Right lobe of liver (tissue), 6 donors: Measurements from ENCODE around the gene HBD. TPM values are rescaled to one million over a fixed set of nuclear protein-coding genes. Genes with fewer than 3 reads are reported as not detected.

ENCODE experiments used
- ATAC-seq, 4 donors: fragments of 200-7000 bp; cut with Tn5 transposase; one replicate each; pipeline ENCODE4 v1.9.1; 2020; ENCODE audit warnings: mild to moderate bottlenecking in 4 of 4, moderate library complexity in 4 of 4
- DNase-seq, 3 donors: peaks; one replicate each; pipeline ENCODE4 v3.0.0-alpha.2; 2020
- H3K27ac ChIP-seq, 3 donors: fragments of 200-600 bp; one replicate each; pipeline ENCODE4 v1.8.0; 2022
- H3K27me3 ChIP-seq, 2 donors: fragments of 200-600 bp; one replicate each; pipeline ENCODE4 v1.8.0; 2022
- H3K36me3 ChIP-seq, 4 donors: fragments of 200-600 bp; sonication (generic) in 1 of 4; one replicate each; pipeline versions ENCODE4 v1.5.1 to v1.8.0; 2017 to 2022; ENCODE audit warnings: control low read depth in 1 of 4
- H3K4me1 ChIP-seq, 4 donors: fragments of 200-600 bp; sonication (generic) in 1 of 4; one replicate each; pipeline versions ENCODE4 v1.5.1 to v1.8.0; 2017 to 2022; ENCODE audit warnings: control low read depth in 1 of 4
- H3K4me3 ChIP-seq, 3 donors: fragments of 200-600 bp; one replicate each; pipeline ENCODE4 v1.8.0; 2022
- H3K9me3 ChIP-seq, 4 donors: fragments of 200-600 bp; sonication (generic) in 1 of 4; one replicate each; pipeline versions ENCODE4 v1.5.1 to v1.8.0; 2017 to 2022; ENCODE audit warnings: control low read depth in 1 of 4
- POLR2A ChIP-seq: fragments of 450-650 bp; IDR thresholded peaks from one replicate; pipeline ENCODE4 v1.6.1; 2017; ENCODE audit warnings: antibody characterized with exemption, mild to moderate bottlenecking
- WGBS: methylation state at CpG from one replicate; pipeline ENCODE4 v1.1.6; 2018; ENCODE audit warnings: low coverage, low lambda C conversion rate; ENCODE audit not compliant: insufficient coverage; ENCODE audit errors: missing lambda C conversion rate; 5-methylcytosine and 5-hydroxymethylcytosine counted together
- intact Hi-C, 2 donors: fragments of 100-400 bp; cut with DNase I; formaldehyde crosslinking; loops; one replicate each; pipeline versions ENCODE4 v1.11.2 to v1.14.1; 2022
- total RNA-seq, 6 experiments: library from RNA; depleted of rRNA in 2 of 6; stranded (reverse); fragments of >200 nt in 2 of 6; fragmentation: NEBNext Ultra II Directional in 3 of 6; extraction: Animal tissue kit (Norgen Biotek cat#: 25700) in 3 of 6; gene quantifications; one replicate each; pipeline versions ENCODE4 v1.1.0 to v1.2.4, GENCODE V29; 2016 to 2023
- TF ChIP-seq, protein P1 (sequence below), 4 donors: fragments of 200-600 bp in 3 of 4; fragments of 450-650 bp in 1 of 4; IDR thresholded peaks; one replicate each; pipeline versions ENCODE4 v1.5.1 to v1.8.0; 2016 to 2022; ENCODE audit warnings: antibody characterized with exemption in 4 of 4, mild to moderate bottlenecking in 2 of 4
- donor health status: DM: no; HTN: yes; CAD: no.
- donor health status: DM: no; HTN: no; CAD: no.
- donor health status: DM: no; HTN: no; CAD: no.
- donor health status: DM: no; HTN: yes; CAD: no.
- donor health status: DM: no; HTN: yes; CAD: no.

HBD gene
- total RNA-seq, 6 experiments from 2014 or later, result 4.1 to 29.5 (median 9.7) TPM; not detected in 3

DNA sequence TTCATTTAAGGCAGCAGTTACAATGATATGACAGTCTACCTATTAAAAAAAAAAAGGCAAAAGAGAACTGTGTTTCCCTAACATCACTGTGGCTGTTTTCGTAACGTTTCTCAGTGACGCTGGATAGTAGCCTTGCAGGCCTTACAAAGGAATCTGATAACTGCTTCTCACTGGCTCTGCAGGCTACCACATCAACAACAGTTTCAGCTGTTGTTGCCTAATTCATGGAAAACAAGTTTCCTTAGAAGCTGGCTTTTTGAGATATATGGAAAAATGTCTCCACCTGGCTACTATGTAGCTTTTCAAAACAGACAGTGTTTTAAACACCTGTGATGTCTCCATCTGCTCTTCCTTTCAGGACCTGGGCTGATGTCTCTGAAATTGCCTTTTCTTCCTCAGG, 37.6 kb downstream of the HBD start:
- no peak for ATAC-seq
- Histone ChIP-seq H3K4me1 (no peaks in the 10 kb centered on the region), H3K4me3 (no peak overlapping the region), H3K27me3 (no peaks in the 10 kb centered on the region), H3K36me3 (no peaks in the 10 kb centered on the region), H3K27ac (no peak overlapping the region), H3K9me3 (no peaks in the 10 kb centered on the region)
- intact Hi-C loops, result no loop called here
- TF ChIP-seq, protein P1, sequence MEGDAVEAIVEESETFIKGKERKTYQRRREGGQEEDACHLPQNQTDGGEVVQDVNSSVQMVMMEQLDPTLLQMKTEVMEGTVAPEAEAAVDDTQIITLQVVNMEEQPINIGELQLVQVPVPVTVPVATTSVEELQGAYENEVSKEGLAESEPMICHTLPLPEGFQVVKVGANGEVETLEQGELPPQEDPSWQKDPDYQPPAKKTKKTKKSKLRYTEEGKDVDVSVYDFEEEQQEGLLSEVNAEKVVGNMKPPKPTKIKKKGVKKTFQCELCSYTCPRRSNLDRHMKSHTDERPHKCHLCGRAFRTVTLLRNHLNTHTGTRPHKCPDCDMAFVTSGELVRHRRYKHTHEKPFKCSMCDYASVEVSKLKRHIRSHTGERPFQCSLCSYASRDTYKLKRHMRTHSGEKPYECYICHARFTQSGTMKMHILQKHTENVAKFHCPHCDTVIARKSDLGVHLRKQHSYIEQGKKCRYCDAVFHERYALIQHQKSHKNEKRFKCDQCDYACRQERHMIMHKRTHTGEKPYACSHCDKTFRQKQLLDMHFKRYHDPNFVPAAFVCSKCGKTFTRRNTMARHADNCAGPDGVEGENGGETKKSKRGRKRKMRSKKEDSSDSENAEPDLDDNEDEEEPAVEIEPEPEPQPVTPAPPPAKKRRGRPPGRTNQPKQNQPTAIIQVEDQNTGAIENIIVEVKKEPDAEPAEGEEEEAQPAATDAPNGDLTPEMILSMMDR (IDR thresholded peaks at IDR 0.05), result no peak
- TF ChIP-seq POLR2A, result no peak
- 60% methylated on average over 3 of the region's 3 CpGs for WGBS
- DNase-seq, result no peak

DNA sequence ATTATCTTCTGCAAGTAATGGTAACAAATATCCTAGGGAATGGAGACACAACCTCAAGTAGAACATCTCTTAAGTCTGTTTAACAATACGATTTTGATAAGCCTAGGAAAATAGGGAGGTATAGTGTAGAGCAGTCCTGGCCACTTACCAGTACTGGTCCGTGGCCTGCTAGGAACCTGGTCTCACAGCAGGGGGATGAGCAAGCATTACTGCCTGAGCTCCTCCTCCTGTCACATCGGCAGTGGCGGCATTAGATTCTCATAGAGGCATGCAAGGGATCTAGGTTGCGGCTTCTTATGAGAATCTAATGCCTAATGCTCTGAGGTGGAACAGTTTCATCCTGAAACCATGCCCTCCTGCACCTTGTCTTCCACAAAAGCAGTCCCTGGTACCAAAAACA, 38.2 kb downstream of the HBD start:
- ATAC-seq, result no peak
- intact Hi-C loops, result no loop called here
- Histone ChIP-seq H3K4me1 (no peaks in the 10 kb centered on the region), H3K4me3 (no peak overlapping the region), H3K9me3 (no peaks in the 10 kb centered on the region), H3K36me3 (no peaks in the 10 kb centered on the region), H3K27ac (no peak overlapping the region), H3K27me3 (no peaks in the 10 kb centered on the region)
- no peak for DNase-seq
- 33% methylated on average over 1 of the region's 5 CpGs for WGBS
- no peak for TF ChIP-seq POLR2A
- TF ChIP-seq, protein P1 (IDR thresholded peaks at IDR 0.05), result no peak

DNA sequence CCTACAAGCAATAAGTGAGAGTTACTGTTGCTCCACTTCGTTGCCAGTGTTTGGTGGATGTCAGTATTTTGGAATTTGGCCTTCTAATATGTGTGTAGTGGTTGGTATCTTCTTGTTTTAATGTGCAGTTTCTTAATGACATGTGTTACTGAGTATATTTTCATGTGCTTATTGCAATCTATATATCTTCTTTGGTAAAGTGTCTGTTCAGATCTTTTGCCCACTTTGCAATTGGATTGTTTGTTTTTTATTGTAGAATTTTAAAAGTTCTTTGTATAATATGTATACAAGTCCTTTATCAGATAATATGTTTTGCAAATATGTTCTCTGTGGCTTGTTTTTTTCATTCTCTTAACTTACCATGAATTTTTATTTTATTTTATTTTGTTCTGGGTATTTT, 41.5 kb downstream of the HBD start:
- Histone ChIP-seq H3K27ac (no peak overlapping the region), H3K27me3 (no peaks in the 10 kb centered on the region), H3K4me1 (no peaks in the 10 kb centered on the region), H3K9me3 (no peaks in the 10 kb centered on the region), H3K4me3 (no peak overlapping the region), H3K36me3 (no peaks in the 10 kb centered on the region)
- TF ChIP-seq, protein P1 (IDR thresholded peaks at IDR 0.05), result no peak
- TF ChIP-seq POLR2A, result no peak
- WGBS, result 0% methylated on average over 1 of the region's 1 CpG
- no peak for ATAC-seq
- intact Hi-C loops, result no loop called here
- DNase-seq, result no peak

DNA sequence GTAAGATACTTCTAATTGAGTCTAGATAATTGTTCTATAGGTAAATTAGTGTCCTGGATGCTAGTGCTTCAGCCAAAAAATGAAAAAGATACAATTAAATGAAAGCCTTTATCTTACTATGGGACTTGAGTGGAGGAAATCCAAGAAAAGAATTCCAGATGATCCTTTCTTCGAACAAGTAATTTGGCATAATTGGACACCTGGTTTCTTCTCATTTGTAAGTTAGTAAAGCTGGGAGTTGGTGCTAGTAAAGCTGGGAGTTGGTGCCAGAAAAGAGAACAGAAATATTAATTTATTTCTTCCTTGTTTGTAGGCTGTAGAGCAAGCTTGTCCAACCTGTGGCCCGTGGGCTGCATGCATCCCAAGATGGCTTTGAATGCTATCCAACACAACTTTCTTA, 46.1 kb downstream of the HBD start:
- intact Hi-C loops, result no loop called here
- DNase-seq (no peak), ATAC-seq (no peak)
- 61% methylated on average over 2 of the region's 2 CpGs for WGBS
- H3K9me3 ChIP-seq, result no peaks in the 10 kb centered on the region
- no peak overlapping the region for H3K27ac ChIP-seq
- H3K36me3 ChIP-seq, result no peaks in the 10 kb centered on the region
- TF ChIP-seq, protein P1 (IDR thresholded peaks at IDR 0.05), result no peak
- TF ChIP-seq POLR2A, result no peak
- H3K4me1 ChIP-seq, result no peaks in the 10 kb centered on the region
- H3K4me3 ChIP-seq, result no peak overlapping the region
- no peaks in the 10 kb centered on the region for H3K27me3 ChIP-seq

Other genes starting within 250 kb of the HBD start
- gene OR51L1, start 239.6 kb downstream of the HBD start, total RNA-seq, result not detected
- not detected for gene OR52J3, start 188.0 kb downstream of the HBD start, total RNA-seq
- gene OR52E2, start 174.9 kb downstream of the HBD start, total RNA-seq, result not detected
- not detected for gene OR52E1, start 164.9 kb downstream of the HBD start, total RNA-seq
- gene OR52A5, start 96.1 kb downstream of the HBD start, total RNA-seq, result not detected
- under 1 TPM in 1 of 6 experiments, not detected in 5; 0.04 TPM for gene OR52A1, start 79.7 kb downstream of the HBD start, total RNA-seq
- gene OR51V1, start 33.8 kb downstream of the HBD start, total RNA-seq, result not detected
- gene HBB, start 7.4 kb downstream of the HBD start, total RNA-seq, result 1,000 to 10,000 TPM in 1 of 6 experiments, 100 to 1,000 TPM in 2, 10 to 100 TPM in 3; 25.1 to 1,416 (median 146) TPM
- not detected for gene HBG1, start 15.4 kb upstream of the HBD start, total RNA-seq
- not detected for gene HBG2, start 20.3 kb upstream of the HBD start, total RNA-seq
- not detected for gene HBE1, start 35.5 kb upstream of the HBD start, total RNA-seq
- not detected for gene OR51B4, start 67.5 kb upstream of the HBD start, total RNA-seq
- gene OR51B2, start 89.8 kb upstream of the HBD start, total RNA-seq, result not detected
- gene OR51B5, start 109.0 kb upstream of the HBD start, total RNA-seq, result under 1 TPM in 3 of 6 experiments, not detected in 3; 0.17 to 0.42 (median 0.28) TPM
- not detected for gene OR51B6, start 117.0 kb upstream of the HBD start, total RNA-seq
- not detected for gene OR51M1, start 149.3 kb upstream of the HBD start, total RNA-seq
- gene OR51Q1, start 187.6 kb upstream of the HBD start, total RNA-seq, result not detected
- gene OR51I1, start 207.0 kb upstream of the HBD start, total RNA-seq, result not detected
- gene OR51I2, start 214.8 kb upstream of the HBD start, total RNA-seq, result not detected